T-helper 2 cell treated with Interferon-gamma antibody and Interleukin-4, amounts not matched to agents 100 ng/mL and 5 ng/mL, for 36 hours (primary cell): ENCODE data around the gene TPSG1. TPM values are rescaled to one million over a fixed set of nuclear protein-coding genes. Genes with fewer than 3 reads are reported as not detected.
"Not testable (repeated sequence)": the region's sequence is repeated elsewhere in the genome, so short reads cannot be mapped to it uniquely, and the experiment has no call there.

Experiments used
- intact Hi-C: fragments of 100-400 bp; cut with micrococcal nuclease; formaldehyde crosslinking; loops from one replicate; pipeline ENCODE4 v1.15.1; 2023
- total RNA-seq: library from RNA; stranded (reverse); gene quantifications from 2 replicates; pipeline ENCODE4 v1.2.3, GENCODE V29; 2022

Gene TPSG1
- not detected in 2 replicates for total RNA-seq

DNA sequence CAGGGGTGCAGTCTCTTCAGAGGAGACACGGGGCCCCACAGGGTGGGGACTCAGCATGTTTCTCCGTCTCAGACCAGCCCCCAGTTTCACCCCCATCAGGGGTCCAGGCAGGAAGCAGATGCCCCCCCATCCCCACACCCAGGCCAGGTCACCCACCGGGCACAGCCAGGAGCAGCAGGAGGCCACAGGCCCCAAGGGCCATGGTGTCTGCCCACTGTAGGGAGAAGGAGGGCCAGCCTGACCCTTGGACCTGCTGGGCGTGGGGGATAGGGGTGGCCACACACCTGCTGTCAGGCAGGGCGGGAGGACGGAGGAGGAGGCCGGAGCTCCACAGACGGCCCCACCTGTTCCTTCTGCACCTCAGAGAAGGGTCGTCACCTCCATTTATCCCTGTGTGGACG lies at the start of gene TPSG1:
TSS of gene TPSG1 (minus strand) at position 218 of the 401 bp plus-strand sequence. CDS start at position 202, 16 bp downstream.
- intact Hi-C loops = no loop called here

DNA sequence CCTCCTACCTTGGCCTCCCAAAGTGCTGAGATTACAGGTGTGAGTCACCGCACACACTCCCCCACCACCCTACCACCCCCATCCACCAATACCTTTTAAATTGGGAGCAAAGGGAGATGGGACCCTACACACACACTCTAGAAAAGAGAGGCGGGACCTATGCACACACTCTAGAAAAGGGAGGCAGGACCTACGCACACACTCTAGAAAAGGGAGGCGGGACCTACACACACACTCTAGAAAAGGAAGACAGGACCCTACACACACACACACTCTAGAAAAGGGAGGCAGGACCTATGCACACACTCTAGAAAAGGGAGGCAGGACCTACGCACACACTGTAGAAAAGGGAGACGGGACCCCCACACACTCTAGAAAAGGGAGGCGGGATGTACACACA lies 49.7 kb upstream of the TPSG1 start:
- intact Hi-C loops = no loop called here

DNA sequence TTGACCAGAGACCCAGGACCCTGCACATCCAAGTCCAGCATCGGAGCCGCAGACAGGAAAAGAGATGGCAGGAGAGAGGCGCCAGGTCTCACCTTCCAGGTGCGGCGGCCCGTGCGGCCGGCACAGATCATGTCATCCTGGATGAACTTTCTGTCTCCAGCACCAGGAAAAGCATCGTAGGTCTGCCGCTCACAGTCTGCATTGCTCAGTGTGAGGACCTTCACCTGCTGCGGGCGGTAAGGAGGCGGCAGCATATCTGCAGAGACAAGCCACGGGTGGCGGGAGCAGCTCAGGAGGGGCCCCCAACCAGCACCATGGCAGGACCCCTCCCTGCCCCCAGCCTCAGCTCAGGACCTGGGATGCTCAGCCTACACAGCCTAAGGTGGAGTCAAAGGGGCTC lies 48.7 kb upstream of the TPSG1 start:
- intact Hi-C loops = no loop called here

DNA sequence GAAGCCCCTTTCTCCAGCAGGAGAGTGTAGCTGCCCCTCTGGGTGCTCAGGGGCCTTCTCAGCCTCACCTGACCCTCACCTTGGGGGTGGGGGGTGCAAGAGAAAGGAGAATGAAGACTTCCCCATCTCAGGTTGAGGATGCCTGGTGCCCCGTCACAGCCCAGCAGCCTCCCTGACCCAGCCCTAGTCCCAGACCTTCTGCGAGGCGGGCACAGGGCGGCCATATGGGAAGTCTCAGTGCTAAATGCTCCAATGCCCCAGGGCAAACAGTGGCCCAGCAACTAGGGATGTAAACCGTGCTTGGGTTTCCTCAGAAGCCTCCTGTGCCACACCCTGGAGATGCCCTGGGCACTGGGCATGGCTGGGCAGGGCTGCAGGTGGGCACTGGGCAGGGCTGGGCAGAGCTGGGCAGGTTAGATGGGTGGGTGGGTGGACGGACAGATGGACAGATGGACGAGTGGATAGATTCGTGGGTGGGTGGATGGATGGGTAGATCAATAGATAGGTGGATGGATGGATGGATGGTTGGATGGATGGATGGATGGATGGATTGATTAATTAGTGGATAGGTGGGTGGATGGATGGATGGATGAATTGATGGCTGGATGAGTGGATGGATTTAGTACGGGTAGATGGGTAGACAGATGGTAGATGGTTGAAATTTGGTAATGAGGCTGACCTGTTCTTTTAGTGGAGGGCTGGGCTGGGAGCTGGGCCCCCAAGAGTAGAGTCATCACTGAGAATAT lies 47.6 kb upstream of the TPSG1 start:
- intact Hi-C loops = no loop called here

DNA sequence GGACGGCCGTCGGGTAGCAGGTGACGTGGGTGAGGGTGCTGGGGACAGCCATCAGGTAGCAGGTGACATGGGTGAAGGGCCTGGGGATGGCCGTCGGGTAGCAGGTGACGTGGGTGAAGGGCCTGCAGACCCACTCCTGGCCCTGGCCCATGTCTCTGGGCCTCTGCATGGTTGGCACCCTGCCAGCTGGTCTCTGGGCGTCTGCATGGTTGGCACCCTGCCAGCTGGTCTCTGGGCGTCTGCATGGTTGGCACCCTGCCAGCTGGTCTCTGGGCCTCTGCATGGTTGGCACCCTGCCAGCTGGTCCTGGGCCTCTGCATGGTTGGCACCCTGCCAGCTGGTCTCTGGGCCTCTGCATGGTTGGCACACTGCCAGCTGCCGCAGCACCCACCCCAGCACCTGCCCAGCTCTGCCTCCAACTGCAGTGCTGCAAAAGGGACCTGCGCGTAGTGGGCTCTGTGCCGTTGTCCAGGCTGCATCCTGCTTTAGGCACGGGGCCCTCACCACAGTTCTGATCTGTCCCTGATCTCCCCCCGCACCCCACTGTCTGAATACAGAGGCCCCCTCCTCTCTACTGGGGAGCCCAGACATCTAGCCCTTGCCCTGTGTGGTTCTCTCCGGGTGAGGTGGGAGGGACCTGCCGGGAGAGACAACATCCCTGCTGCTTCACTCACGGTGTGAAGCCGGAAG lies 46.8 kb upstream of the TPSG1 start:
- intact Hi-C loops = not testable (repeated sequence)

DNA sequence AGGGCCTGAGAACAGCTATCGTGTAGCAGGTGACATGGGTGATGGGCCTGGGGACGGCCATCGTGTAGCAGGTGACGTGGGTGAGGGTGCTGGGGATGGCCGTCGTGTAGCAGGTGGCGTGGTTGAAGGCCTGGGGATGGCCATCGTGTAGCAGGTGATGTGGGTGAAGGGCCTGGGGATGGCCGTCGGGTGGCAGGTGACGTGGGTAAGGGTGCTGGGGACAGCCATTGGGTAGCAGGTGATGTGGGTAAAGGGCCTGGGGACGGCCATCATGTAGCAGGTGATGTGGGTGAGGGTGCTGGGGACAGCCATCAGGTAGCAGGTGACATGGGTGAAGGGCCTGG lies 46.3 kb upstream of the TPSG1 start:
- intact Hi-C loops = no loop called here

DNA sequence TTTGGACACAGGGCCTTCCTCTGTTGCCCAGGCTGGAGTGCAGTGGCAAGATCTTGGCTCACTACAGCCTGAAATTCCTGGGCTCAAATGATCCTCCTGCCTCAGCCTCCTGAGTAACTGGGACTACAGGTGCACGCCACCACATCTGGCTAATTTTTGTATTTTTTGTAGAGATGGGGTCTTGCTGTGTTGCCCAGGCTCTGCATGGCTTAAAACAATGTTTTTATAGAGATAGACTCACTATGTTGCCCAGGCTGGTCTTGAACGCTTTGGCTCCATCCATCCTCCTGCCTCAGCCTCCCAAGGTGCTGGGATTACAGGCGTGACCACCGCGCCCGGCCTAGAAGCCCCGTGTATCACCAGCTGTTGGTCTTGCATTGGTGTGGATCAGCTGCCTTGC lies 44.4 kb upstream of the TPSG1 start:
- intact Hi-C loops = not testable (repeated sequence)

DNA sequence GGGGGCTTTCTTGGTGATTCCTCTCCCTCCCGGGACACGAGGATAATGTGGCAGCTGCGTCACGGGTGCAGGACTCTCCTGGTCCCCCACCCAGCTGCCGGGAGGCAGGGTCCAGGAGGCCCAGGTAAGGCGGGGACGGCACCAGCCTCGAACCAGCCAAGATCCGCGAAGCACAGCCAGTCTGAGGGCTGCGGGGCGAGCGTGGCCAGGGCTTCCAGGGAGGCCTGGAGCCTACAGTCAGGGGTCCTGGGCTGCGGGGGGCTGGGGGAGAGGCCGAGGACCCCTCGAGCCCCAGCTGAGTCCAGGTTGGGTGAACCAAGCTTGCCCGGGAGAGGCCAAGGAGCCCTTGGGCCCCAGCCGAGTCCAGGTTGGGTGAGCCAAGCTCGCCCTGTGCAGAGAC lies 40.8 kb upstream of the TPSG1 start:
- intact Hi-C loops = no loop called here

DNA sequence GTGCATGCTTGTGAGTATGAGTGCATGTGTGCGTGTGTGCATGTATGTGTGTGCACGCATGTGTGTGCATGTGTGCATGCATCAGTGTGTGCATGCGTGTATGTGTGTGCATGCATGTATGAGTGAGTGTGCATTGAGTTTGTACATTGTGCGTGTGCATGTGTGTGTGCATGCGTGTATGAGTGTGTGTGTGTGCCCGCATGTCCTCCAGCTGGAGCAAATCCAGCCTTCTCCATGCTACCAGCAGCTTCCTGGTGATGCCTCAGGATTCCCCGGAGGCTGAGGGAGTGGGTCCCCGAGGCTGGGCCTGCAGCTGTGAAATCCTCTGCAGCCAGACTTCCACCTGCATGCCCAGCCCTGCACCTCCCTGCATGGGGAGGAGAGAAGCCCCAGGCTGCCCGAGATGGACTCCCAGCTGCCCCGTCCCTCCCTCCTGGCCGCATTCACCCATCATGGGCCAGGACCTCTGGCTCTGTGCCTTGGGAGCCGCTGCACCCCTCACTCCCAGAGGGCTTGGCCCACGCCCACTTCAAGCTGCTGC lies 40.1 kb upstream of the TPSG1 start:
- intact Hi-C loops = no loop called here

DNA sequence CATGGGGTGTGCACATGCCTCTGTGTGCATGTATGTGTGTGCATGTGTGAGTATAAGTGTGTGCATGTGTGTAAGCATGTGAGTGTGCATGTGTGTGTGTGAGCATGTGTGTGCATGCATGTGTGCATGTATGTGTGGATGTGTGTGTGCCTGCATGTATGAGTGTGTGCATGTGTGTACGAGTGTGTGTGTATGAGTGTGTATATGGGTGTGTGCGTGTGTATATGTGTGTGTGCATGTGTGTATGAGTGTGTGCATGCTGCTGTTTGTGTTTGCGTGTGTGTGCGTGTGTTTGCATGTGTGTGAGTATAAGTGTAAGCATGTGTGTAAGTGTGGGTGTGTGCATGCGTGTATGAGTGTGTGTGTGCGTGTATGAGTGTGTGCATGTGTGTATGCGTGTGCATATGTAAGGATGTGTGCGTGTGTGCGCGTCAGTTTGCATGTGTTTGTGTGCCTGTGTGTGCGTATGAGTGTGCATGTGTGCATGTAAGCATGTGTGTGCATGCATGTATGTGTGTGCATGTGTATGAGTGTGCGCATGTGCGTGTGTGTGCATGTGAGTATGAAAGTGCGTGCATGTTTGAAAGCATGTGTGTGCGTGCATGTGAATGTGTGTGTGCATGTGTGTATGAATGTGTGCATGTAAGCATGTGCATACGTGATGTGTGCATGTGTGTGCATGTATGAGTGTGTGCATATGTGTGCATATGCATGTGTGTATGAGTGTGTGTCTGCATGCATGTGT lies 39.4 kb upstream of the TPSG1 start:
- intact Hi-C loops = no loop called here

DNA sequence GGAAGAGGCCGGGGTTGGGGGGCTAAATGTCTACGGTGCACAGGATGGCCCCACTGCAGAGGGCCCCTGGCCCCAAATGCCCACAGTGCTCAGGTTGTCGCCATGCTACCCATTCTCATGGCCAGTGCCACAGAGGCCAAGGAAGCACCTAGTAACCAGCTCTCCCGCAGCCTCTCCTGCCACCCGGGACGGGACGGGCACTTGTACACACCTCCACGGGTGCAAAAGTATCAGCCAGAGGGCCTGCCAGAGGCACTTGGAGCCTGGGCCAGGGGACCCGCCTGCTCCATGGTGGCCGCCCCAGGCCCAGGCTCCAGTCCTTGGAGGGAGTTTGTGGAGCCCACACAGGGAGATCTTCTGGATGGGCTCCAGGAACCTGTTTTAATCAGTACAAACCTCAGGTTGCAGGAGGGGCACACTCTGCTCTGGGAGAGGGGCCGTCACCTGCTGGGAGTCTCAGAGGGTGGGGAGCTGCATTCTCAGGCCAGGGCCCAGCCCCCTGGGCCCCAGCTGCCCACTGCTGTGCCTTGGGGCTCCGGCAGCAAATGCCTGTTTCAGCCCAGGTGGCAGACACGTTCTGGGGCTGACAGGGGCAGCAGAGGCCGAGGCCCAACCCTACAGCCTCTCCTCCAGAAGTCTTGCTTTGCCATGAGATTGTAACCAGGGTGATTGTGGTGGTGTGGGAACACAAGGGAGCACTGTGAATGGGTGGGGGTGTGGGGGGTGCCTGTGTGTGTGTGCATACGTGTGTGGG lies 38.7 kb upstream of the TPSG1 start:
- intact Hi-C loops = no loop called here

DNA sequence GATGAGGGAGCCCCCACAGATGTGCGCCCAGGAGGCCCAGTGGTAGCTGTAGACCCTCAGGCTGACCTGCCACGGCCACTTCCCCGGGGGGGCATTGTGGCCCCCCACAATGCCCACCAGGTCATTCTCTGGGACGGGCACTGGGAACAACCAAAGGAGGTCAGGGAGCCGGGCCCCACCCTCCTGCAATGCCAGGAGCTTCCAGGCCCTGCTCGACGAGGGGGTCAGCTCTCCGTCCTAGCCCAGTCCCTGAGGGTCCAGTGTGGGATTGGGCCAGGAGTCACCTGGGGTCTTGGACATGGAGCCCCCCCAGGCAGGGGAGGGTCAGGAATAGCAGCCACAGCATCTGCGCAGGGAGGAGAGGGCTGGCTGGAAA lies 37.8 kb upstream of the TPSG1 start:
- intact Hi-C loops = no loop called here

DNA sequence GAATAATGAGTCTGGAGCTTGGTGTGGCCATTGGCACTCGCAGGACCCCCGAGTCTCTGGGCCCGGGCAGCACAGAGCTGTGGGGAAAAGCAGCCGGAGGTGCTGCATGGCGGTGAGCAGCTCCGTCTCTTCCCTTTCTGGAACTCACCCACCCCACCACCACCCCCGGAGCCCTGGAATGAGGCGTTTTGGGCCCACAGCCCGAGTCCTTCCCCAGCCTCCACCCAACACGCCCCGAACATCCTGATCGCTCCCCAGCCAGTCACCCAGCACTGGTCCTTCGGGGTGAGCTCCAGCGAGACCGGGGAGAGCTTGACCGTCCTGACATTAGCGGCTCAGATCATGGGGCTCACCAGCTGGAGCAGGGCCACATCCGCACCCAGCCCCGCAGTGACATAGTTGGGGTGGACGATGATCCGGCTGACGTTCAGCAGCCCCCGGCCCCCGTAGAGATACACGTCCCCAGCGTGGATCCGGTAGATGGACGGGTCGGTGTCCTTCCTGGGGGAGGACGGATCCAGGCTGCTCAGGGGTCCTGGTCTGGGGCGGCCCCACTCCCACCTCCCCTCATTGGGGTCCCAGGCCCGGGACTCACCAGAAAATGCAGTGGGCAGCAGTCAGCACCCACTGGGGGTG lies 37.3 kb upstream of the TPSG1 start:
- intact Hi-C loops = no loop called here

DNA sequence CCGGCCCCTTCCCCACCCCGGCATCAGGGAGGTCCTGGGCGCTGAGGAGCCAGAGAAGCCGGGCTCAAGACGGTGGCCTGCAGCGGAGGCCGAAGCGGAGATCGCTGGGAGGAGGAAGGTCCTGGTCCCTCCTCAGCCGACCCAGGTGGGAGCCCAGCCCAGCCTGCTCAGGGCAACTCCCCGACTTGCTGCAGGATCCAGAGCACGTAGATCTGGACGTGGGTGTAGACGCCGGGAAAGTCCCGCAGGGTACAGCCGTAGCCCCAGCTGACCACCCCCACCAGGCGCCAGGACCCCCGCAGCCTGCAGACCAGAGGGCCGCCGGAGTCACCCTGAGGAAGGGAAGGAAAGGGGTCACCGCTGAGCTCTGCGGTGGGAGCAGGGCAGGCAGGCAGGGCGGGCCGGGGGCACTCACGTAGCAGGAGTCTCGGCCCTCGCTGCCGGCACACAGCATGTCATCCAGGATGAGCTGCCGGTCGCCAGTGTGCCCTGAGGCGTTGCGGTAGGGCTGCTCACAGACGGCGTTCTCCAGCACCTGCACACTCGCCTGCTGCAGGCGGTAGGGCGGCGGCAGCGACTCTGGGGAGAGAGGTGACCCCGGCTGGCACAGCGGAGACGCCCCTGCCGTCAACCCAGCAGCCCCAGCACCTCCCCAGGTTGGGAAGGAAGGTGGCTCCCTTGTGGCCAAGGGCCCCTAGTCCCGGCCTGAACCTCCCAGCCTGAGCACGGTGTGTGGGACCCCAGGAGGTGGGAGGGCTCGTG lies 36.2 kb upstream of the TPSG1 start:
- intact Hi-C loops = no loop called here

DNA sequence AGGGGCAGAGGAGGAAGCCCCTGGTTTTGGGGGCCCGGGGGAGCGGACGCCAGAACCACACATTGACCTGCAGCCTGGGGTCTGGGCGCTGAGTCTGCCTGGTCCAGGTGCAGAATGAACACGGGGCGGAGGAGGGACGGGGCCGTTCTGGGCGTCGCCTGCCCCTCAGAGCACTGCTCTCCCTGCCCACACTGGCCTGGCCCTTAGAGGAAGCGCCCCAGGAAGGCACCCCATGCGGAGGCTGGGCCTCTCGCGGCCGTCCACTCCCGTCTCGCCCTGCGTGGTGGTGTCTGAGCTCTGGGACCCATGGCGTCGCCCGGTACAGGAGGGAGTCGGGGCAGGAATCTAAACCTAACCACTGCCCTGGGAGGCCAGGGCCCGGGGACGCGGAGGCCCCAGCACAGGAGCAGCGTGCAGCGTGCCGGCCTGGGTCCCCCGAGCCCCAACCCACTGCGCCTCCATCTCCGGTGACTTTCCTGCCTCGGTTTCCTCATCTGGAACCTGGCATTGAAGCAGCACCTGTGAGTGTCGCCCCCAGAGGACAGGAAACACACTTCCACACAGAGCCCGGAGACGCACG lies 35.1 kb upstream of the TPSG1 start:
- intact Hi-C loops = no loop called here

DNA sequence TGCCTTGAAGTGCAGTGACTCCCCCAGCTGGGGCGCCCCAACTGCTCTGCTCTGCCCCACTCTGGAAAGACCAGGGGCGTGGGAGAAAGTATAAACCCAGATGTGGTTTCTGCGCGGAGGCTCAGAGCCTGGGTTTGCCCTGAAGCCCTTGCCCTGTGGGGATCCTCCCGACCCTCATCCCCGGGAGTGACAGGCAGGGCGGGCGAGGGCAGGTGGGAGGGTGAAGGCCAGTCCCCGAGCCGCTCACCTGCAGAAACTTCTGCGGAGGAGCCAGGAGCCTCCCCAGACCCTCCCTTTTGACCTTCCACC lies 34.6 kb upstream of the TPSG1 start:
- intact Hi-C loops = no loop called here

DNA sequence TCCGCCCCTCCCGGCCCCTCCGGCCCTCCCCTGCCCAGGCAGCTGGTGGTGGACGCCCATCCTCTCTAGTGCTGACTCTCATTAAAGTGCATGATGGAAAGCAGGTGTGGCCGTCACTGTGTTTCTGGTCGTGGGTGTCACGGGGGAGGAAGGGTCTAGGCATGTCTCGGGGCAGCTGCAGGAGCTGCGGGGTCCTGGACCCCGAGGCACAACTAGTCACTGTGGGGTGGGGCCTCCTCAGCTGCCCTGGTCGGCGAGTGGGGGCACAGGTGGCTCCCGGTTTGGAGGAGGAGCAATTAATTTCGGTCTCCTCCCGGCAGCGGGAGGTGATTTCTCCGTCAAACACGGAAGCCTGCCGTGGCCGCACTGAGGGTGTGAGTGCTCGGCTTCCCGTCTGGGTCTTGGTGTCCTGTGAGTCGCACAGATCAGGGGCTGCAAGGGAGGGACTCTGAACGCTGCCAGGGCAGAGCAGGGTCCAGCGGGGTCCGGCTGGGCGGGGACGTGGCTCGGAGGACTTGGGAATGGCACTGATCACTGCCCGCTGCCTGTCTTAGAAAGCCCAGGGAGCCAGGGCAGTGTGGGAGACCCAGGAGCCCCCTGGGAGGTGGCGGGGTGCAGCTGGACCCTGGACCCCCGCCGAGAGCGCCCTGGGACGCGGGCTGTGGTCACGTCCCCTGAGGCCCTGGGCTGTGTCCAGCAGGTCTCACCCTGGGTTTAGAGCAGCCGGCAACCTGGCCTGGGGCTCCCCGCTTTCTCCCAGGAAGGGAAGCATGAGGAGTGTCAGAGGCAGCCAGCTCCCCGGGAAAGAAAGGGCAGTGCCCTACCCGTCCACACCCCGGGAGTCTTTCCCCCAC lies 34.1 kb upstream of the TPSG1 start:
- intact Hi-C loops = no loop called here

DNA sequence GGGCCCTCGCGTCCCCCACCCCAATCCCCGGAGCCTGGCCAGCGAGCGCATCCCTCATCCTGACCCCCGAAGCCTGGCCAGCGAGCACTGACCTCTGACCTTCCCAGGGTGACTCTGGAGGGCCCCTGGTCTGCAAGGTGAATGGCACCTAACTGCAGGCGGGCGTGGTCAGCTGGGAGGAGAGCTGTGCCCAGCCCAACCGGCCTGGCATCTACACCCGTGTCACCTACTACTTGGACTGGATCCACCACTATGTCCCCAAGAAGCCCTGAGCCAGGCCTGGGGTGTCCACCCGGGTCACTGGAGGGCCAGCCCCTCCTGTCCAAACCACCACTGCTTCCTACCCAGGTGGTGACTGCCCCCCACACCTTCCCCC lies 33.1 kb upstream of the TPSG1 start:
- intact Hi-C loops = no loop called here

DNA sequence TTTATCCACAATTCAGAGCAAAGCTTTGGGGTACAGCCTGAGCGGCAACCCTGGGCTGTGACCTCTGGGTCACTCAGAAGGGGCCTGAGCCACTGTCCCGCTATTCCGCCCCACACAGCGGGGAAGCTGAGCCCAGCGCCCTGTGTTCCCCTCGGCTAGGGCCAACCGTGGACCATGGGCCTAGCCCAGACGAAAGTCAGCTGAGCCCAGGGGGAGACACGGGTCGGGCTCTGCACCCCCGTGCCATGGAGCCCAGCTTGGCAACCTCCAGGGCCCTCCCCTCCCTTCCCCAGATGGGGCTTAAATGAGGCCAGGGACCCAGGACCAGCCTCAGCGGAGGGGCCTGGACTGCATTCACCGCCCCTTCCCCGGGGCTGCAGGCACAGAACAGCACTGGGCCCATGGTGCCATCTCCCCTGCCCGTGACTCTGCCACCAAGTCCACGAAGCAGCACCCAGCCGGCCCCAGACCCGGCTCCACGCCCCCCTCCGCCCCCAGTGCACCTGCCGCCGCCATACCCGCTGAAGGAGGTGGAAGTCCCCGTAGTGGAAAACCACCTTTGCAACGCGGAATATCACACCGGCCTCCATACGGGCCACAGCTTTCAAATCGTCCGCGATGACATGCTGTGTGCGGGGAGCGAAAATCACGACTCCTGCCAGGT lies 32.6 kb upstream of the TPSG1 start:
- intact Hi-C loops = no loop called here
